IMR-90 (cell line): ENCODE data around the gene PHKB. TPM values are rescaled to one million over a fixed set of nuclear protein-coding genes. Genes with fewer than 3 reads are reported as not detected.

Source experiments
- ATAC-seq: fragments of 200-7000 bp; cut with Tn5 transposase; 2 replicates; pipeline ENCODE4 v1.9.1; 2020; ENCODE audit warnings: low read depth, mild to moderate bottlenecking, moderate library complexity
- BruUV-seq: library from RNA; stranded (reverse); fragments of 400-500 nt; replicated peaks from 2 replicates; lab custom pipeline; 2021; lab: Mats Ljungman, UMichigan
- CTCF ChIA-PET: fragments of 300-600 bp; formaldehyde crosslinking; extraction: SDS; loops from one replicate; lab custom pipeline; 2021; ENCODE audit warnings: antibody characterized with exemption; lab: Yijun Ruan, JAX
- POLR2A ChIA-PET: fragments of 300-600 bp; sonication (Branson Sonifier 250); formaldehyde crosslinking; loops from one replicate; lab custom pipeline; 2022; ENCODE audit warnings: antibody characterized with exemption; ENCODE audit not compliant: unreplicated experiment; lab: Charles Lee
- DNase-seq: peaks from one replicate; pipeline ENCODE4 v3.0.0; 2013
- H2AFZ ChIP-seq: replicated peaks from 2 replicates; pipeline ENCODE3; 2013; ENCODE audit warnings: low read length, mild to moderate bottlenecking; ENCODE audit not compliant: poor library complexity
- H2AK5ac ChIP-seq: 2 replicates; pipeline ENCODE4 v1.6.1; 2013; ENCODE audit warnings: low read depth, low read length, inconsistent platforms
- H2AK9ac ChIP-seq: replicated peaks from 2 replicates; pipeline ENCODE3; 2013; ENCODE audit warnings: mild to moderate bottlenecking, low read depth, low read length, moderate library complexity; ENCODE audit not compliant: poor library complexity
- H2BK120ac ChIP-seq: 2 replicates; pipeline ENCODE4 v1.6.1; 2013; ENCODE audit warnings: low read depth, low read length, inconsistent platforms
- H2BK15ac ChIP-seq: 3 replicates; pipeline ENCODE4 v1.6.1; 2013; ENCODE audit warnings: low read depth, low read length, inconsistent platforms
- H2BK20ac ChIP-seq: 2 replicates; pipeline ENCODE4 v1.6.1; 2013; ENCODE audit warnings: low read depth, mild to moderate bottlenecking, inconsistent platforms, low read length, moderate library complexity
- H2BK5ac ChIP-seq: 2 replicates; pipeline ENCODE4 v1.6.1; 2013; ENCODE audit warnings: mild to moderate bottlenecking, low read depth, low read length, inconsistent platforms; ENCODE audit not compliant: poor library complexity, severe bottlenecking
- H3K14ac ChIP-seq: replicated peaks from 2 replicates; pipeline ENCODE4 v1.6.1; 2013; ENCODE audit warnings: low read depth, low read length, inconsistent platforms
- H3K18ac ChIP-seq: 2 replicates; pipeline ENCODE4 v1.6.1; 2013; ENCODE audit warnings: low read depth, low read length, control low read depth
- H3K23ac ChIP-seq: 2 replicates; pipeline ENCODE4 v1.6.1; 2013; ENCODE audit warnings: low read depth, low read length, inconsistent platforms
- H3K27ac ChIP-seq: 2 replicates; pipeline ENCODE4 v1.5.1; 2013; ENCODE audit warnings: mild to moderate bottlenecking, control low read depth, low read length; ENCODE audit not compliant: insufficient read depth
- H3K27me3 ChIP-seq: 2 replicates; pipeline ENCODE4 v1.6.1; 2013; ENCODE audit warnings: low read length; ENCODE audit not compliant: control insufficient read depth, insufficient read depth
- H3K36me3 ChIP-seq: 2 replicates; pipeline ENCODE4 v1.6.1; 2013; ENCODE audit warnings: low read length, mixed read lengths; ENCODE audit not compliant: control insufficient read depth, insufficient read depth
- H3K4ac ChIP-seq: 2 replicates; pipeline ENCODE4 v1.6.1; 2013; ENCODE audit warnings: low read depth, low read length, inconsistent platforms
- H3K4me1 ChIP-seq: 2 replicates; pipeline ENCODE4 v1.6.1; 2013; ENCODE audit warnings: low read length, mixed read lengths; ENCODE audit not compliant: control insufficient read depth, insufficient read depth
- H3K4me2 ChIP-seq: 2 replicates; pipeline ENCODE4 v1.6.1; 2013; ENCODE audit warnings: low read depth, mild to moderate bottlenecking, control low read depth, low read length, moderate library complexity
- H3K4me3 ChIP-seq: 2 replicates; pipeline ENCODE4 v1.5.1; 2013; ENCODE audit warnings: low read depth, mild to moderate bottlenecking, control low read depth, low read length, moderate library complexity; ENCODE audit not compliant: insufficient read depth
- H3K56ac ChIP-seq: 2 replicates; pipeline ENCODE4 v1.6.1; 2013; ENCODE audit warnings: low read length, inconsistent platforms; ENCODE audit not compliant: insufficient read depth; ENCODE audit errors: extremely low read depth
- H3K79me1 ChIP-seq, 2 experiments: 2 replicates each; pipeline ENCODE4 v1.6.1; 2013; ENCODE audit warnings: low read length in 2 of 2, inconsistent platforms in 1 of 2, low read depth in 1 of 2
- H3K9ac ChIP-seq: 2 replicates; pipeline ENCODE4 v1.6.1; 2013; ENCODE audit warnings: low read depth, low read length, control low read depth
- H3K9me1 ChIP-seq: 2 replicates; pipeline ENCODE4 v1.6.1; 2013; ENCODE audit warnings: low read length, inconsistent platforms; ENCODE audit not compliant: insufficient read depth
- H3K9me3 ChIP-seq: 2 replicates; pipeline ENCODE4 v1.6.1; 2013; ENCODE audit warnings: low read length; ENCODE audit not compliant: control insufficient read depth, insufficient read depth
- H4K20me1 ChIP-seq: 2 replicates; pipeline ENCODE4 v1.6.1; 2013; ENCODE audit warnings: low read length, inconsistent platforms; ENCODE audit not compliant: insufficient read depth
- H4K5ac ChIP-seq: 2 replicates; pipeline ENCODE4 v1.6.1; 2013; ENCODE audit warnings: mild to moderate bottlenecking, low read depth, low read length, control low read depth
- H4K8ac ChIP-seq, 2 experiments: 2 replicates each; pipeline ENCODE4 v1.6.1; 2013; ENCODE audit warnings: low read depth in 2 of 2, low read length in 2 of 2, control low read depth in 1 of 2, inconsistent platforms in 1 of 2
- H4K91ac ChIP-seq: 2 replicates; pipeline ENCODE4 v1.6.1; 2013; ENCODE audit warnings: low read depth, low read length, inconsistent platforms; ENCODE audit not compliant: insufficient read depth
- BHLHE40 ChIP-seq: fragments of 150-350 bp; IDR thresholded peaks from 2 replicates; pipeline ENCODE4 v1.6.1; 2016; ENCODE audit warnings: mild to moderate bottlenecking, low read depth, low read length
- CEBPB ChIP-seq: IDR thresholded peaks from 2 replicates; pipeline ENCODE4 v1.6.1; 2012; ENCODE audit warnings: low read depth, low read length, improper control_type of control experiment
- FOS ChIP-seq: fragments of 150-350 bp; IDR thresholded peaks from 2 replicates; pipeline ENCODE4 v1.6.1; 2016; ENCODE audit warnings: low read depth, low read length
- MAFK ChIP-seq: IDR thresholded peaks from 2 replicates; pipeline ENCODE4 v1.6.1; 2012; ENCODE audit warnings: low read depth, low read length, improper control_type of control experiment
- MAZ ChIP-seq: IDR thresholded peaks from 2 replicates; pipeline ENCODE4 v1.6.1; 2012; ENCODE audit warnings: low read depth, mild to moderate bottlenecking, low read length, improper control_type of control experiment, moderate library complexity, borderline replicate concordance
- NFE2L2 ChIP-seq: fragments of 150-350 bp; IDR thresholded peaks from 2 replicates; pipeline ENCODE4 v1.6.1; 2016; ENCODE audit warnings: low read depth, mild to moderate bottlenecking, low read length
- POLR2A ChIP-seq: IDR thresholded peaks from 2 replicates; pipeline ENCODE4 v1.6.1; 2012; ENCODE audit warnings: mild to moderate bottlenecking, low read depth, low read length
- RAD21 ChIP-seq: IDR thresholded peaks from 2 replicates; pipeline ENCODE4 v1.6.1; 2012; ENCODE audit warnings: low read length, improper control_type of control experiment
- RCOR1 ChIP-seq: IDR thresholded peaks from 2 replicates; pipeline ENCODE4 v1.6.1; 2012; ENCODE audit warnings: mild to moderate bottlenecking, low read length, improper control_type of control experiment; ENCODE audit not compliant: insufficient replicate concordance
- RFX5 ChIP-seq: IDR thresholded peaks from 2 replicates; pipeline ENCODE4 v1.8.0; 2012; ENCODE audit warnings: low read depth, mild to moderate bottlenecking, low read length, moderate library complexity
- SMC3 ChIP-seq: fragments of 150-350 bp; IDR thresholded peaks from 2 replicates; pipeline ENCODE4 v1.6.1; 2016; ENCODE audit warnings: low read depth, mild to moderate bottlenecking, antibody characterized with exemption, low read length, moderate library complexity
- WGBS, 2 experiments: methylation state at CpG; one replicate each; pipeline versions ENCODE4 v1.1.5 to v1.1.7; 2013; ENCODE audit warnings: missing lambda C conversion rate in 2 of 2; ENCODE audit not compliant: insufficient read length in 1 of 2; ENCODE audit errors: extremely low coverage in 2 of 2; 5-methylcytosine and 5-hydroxymethylcytosine counted together
- dilution Hi-C: fragments of 300-500 bp; cut with HindIII; formaldehyde crosslinking; loops from one replicate; pipeline ENCODE4 v1.14.3; 2018; ENCODE audit warnings: low sequenced_read_pairs; ENCODE audit not compliant: unreplicated experiment
- in situ Hi-C: fragments of 300-500 bp; cut with MboI; formaldehyde crosslinking; loops from 3 replicates; pipeline ENCODE4 v1.14.3; 2019; ENCODE audit warnings: low sequenced_read_pairs, inconsistent platforms, mixed read lengths
- intact Hi-C: fragments of 100-400 bp; cut with micrococcal nuclease; formaldehyde crosslinking; loops from 2 replicates; pipeline ENCODE4 v1.10.0; 2022
- polyA plus RNA-seq, 3 experiments: library from polyadenylated mRNA; depleted of rRNA; stranded (reverse); fragments of >200 nt; gene quantifications; 2 replicates each; pipeline ENCODE4 v1.2.3, GENCODE V29; 2012; ENCODE audit warnings: low replicate concordance in 1 of 3
- total RNA-seq: library from RNA; depleted of rRNA; stranded (reverse); fragments of >200 nt; gene quantifications from 2 replicates; pipeline ENCODE4 v1.2.3, GENCODE V29; 2012
- TF ChIP-seq, protein P1 (sequence below): fragments of 150-350 bp; IDR thresholded peaks from 2 replicates; pipeline ENCODE4 v1.6.1; 2016; ENCODE audit warnings: low read depth, mild to moderate bottlenecking, low read length, moderate library complexity, borderline replicate concordance
- TF ChIP-seq, protein P2 (sequence below): fragments of 150-350 bp; IDR thresholded peaks from 2 replicates; pipeline ENCODE4 v1.6.1; 2017; ENCODE audit warnings: mild to moderate bottlenecking, antibody characterized with exemption, low read length, low read depth
- TF ChIP-seq, protein P3 (sequence below): conservative IDR thresholded peaks from 2 replicates; pipeline ENCODE4 v1.5.1; 2012; ENCODE audit warnings: mild to moderate bottlenecking, low read depth, low read length, improper control_type of control experiment

The PHKB gene
- total and polyA plus RNA-seq, 2 of the 4 experiments (the other 2 are of a cell fraction) = 24.2 to 58.6 TPM

DNA sequence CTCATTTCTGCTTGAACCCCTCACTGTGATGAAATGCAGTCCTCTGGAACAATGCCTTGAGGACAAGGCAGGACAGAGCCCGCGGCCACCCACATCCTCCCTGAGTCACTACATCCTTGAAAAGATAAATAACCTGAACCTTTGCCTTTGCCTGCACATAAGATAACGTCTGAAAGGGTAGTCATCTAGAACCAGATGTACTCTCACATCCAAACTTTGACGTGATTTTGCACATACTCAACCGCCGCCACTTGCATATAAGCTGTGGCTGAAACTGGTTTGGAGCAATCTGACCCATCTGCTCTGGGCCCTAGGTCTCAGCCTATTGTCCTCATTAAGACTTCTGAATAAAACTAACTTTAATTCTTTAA lies 252.1 kb downstream of the PHKB start:
- dilution Hi-C loops (no loop called here), intact Hi-C loops (no loop called here), in situ Hi-C loops (no loop called here)
- H2BK120ac ChIP-seq = peak overlapping the region; percentile 79
- H2AK5ac ChIP-seq = no peak overlapping the region
- CTCF ChIA-PET = interaction anchor here (0.6 kb wide), 1 partner anchor 190 kb away, joined by 4 read pairs; no protein-coding TSS in a partner anchor
- POLR2A ChIA-PET = interaction anchor here (0.7 kb wide), 1 partner anchor 252 kb away, joined by 3 read pairs; the partner anchor contains the start of gene PHKB
- H2BK15ac ChIP-seq = no peak overlapping the region
- H3K9me1 ChIP-seq = peaks cover 5% of the 10 kb centered on the region
- no peak overlapping the region for H3K18ac ChIP-seq
- H3K4me3 ChIP-seq = no peak overlapping the region
- BruUV-seq = no TSS peak
- no peak overlapping the region for H4K5ac ChIP-seq
- no peaks in the 10 kb centered on the region for H3K36me3 ChIP-seq
- no peak overlapping the region for H3K4me2 ChIP-seq
- peak overlapping the region; percentile 6 for H2BK5ac ChIP-seq
- 0% methylated on average over 4 of the region's 6 CpGs; no CpG with 5 or more reads in 1 of the 2 experiments for WGBS, 2 experiments
- H3K4ac ChIP-seq = peak overlapping the region; percentile 1; the same call in 1 of the 2 replicates
- no peaks in the 10 kb centered on the region for H3K27me3 ChIP-seq
- no peaks in the 10 kb centered on the region for H3K79me1 ChIP-seq
- H3K9me3 ChIP-seq = no peaks in the 10 kb centered on the region
- TF ChIP-seq FOS (peak; percentile 77), POLR2A (peak; percentile 54; the same call in 1 of the 2 replicates), RAD21 (0 out of 2 replicates have a peak, but pooled peaks have one; percentile 22), RFX5 (no peak), RCOR1 (peak; percentile 67), CEBPB (peak; percentile 79), MAZ (no peak), BHLHE40 (no peak), MAFK (no peak), SMC3 (0 out of 2 replicates have a peak, but pooled peaks have one; percentile 2), NFE2L2 (no peak)
- TF ChIP-seq, protein P1, sequence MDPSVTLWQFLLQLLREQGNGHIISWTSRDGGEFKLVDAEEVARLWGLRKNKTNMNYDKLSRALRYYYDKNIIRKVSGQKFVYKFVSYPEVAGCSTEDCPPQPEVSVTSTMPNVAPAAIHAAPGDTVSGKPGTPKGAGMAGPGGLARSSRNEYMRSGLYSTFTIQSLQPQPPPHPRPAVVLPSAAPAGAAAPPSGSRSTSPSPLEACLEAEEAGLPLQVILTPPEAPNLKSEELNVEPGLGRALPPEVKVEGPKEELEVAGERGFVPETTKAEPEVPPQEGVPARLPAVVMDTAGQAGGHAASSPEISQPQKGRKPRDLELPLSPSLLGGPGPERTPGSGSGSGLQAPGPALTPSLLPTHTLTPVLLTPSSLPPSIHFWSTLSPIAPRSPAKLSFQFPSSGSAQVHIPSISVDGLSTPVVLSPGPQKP = no peak
- TF ChIP-seq, protein P2, sequence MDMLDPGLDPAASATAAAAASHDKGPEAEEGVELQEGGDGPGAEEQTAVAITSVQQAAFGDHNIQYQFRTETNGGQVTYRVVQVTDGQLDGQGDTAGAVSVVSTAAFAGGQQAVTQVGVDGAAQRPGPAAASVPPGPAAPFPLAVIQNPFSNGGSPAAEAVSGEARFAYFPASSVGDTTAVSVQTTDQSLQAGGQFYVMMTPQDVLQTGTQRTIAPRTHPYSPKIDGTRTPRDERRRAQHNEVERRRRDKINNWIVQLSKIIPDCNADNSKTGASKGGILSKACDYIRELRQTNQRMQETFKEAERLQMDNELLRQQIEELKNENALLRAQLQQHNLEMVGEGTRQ = no peak
- TF ChIP-seq, protein P3, sequence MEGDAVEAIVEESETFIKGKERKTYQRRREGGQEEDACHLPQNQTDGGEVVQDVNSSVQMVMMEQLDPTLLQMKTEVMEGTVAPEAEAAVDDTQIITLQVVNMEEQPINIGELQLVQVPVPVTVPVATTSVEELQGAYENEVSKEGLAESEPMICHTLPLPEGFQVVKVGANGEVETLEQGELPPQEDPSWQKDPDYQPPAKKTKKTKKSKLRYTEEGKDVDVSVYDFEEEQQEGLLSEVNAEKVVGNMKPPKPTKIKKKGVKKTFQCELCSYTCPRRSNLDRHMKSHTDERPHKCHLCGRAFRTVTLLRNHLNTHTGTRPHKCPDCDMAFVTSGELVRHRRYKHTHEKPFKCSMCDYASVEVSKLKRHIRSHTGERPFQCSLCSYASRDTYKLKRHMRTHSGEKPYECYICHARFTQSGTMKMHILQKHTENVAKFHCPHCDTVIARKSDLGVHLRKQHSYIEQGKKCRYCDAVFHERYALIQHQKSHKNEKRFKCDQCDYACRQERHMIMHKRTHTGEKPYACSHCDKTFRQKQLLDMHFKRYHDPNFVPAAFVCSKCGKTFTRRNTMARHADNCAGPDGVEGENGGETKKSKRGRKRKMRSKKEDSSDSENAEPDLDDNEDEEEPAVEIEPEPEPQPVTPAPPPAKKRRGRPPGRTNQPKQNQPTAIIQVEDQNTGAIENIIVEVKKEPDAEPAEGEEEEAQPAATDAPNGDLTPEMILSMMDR = no peak
- peaks cover 6% of the 10 kb centered on the region for H3K4me1 ChIP-seq
- no peak overlapping the region for H3K9ac ChIP-seq
- no peak overlapping the region for H2AFZ ChIP-seq
- H3K14ac ChIP-seq = no peak overlapping the region
- peak overlapping the region in 1 of 2 experiments; percentile 6; a peak in 1 of 4 replicates for H4K8ac ChIP-seq
- no peak overlapping the region for H3K23ac ChIP-seq
- no peak overlapping the region for H4K91ac ChIP-seq
- H2AK9ac ChIP-seq = no peak overlapping the region
- no peaks in the 10 kb centered on the region for H4K20me1 ChIP-seq
- DNase-seq = peak; percentile 95
- 0 out of 2 replicates have a peak overlapping the region, but pooled peaks have one; percentile 94 for H2BK20ac ChIP-seq
- H3K56ac ChIP-seq = no peak overlapping the region
- H3K27ac ChIP-seq = no peak overlapping the region; the same call in 1 of the 2 replicates
- peak; percentile 89 for ATAC-seq
